HUES48 (cell line): Measurements from ENCODE around the gene NID2.
A peak's percentile ranks its signal among the peaks of the same experiment; 100 is the strongest.

ENCODE experiments used
- H3K27ac ChIP-seq: one replicate; pipeline ENCODE4 v1.7.0; 2013; ENCODE audit warnings: low read depth, low read length, inconsistent platforms
- H3K27me3 ChIP-seq: 2 replicates; pipeline ENCODE4 v1.6.1; 2013; ENCODE audit warnings: mild to moderate bottlenecking, low read length; ENCODE audit not compliant: control insufficient read depth, insufficient read depth
- H3K36me3 ChIP-seq: 2 replicates; pipeline ENCODE4 v1.6.1; 2013; ENCODE audit warnings: low read length; ENCODE audit not compliant: control insufficient read depth, insufficient read depth
- H3K4me1 ChIP-seq: 2 replicates; pipeline ENCODE4 v1.6.1; 2013; ENCODE audit warnings: mild to moderate bottlenecking, low read length; ENCODE audit not compliant: control insufficient read depth, insufficient read depth
- H3K4me3 ChIP-seq: 2 replicates; pipeline ENCODE4 v1.5.1; 2013; ENCODE audit warnings: mild to moderate bottlenecking, low read depth, low read length
- H3K9ac ChIP-seq: 2 replicates; pipeline ENCODE4 v1.6.1; 2013; ENCODE audit warnings: mild to moderate bottlenecking, low read depth, low read length, moderate library complexity
- H3K9me3 ChIP-seq: 2 replicates; pipeline ENCODE4 v1.6.1; 2013; ENCODE audit warnings: low read length; ENCODE audit not compliant: control insufficient read depth, insufficient read depth

The NID2 gene

GRCh38 chr14:52025310-52025709 lies 43.5 kb downstream of the NID2 start:
- no peaks in the 10 kb centered on the region for H3K9me3 ChIP-seq
- H3K27me3 ChIP-seq = no peaks in the 10 kb centered on the region
- peaks cover 17% of the 10 kb centered on the region for H3K4me1 ChIP-seq
- H3K27ac ChIP-seq = no peak overlapping the region
- H3K4me3 ChIP-seq = no peak overlapping the region
- H3K9ac ChIP-seq = no peak overlapping the region
- H3K36me3 ChIP-seq = no peaks in the 10 kb centered on the region

- Histone ChIP-seq H3K27me3 (no peaks in the 10 kb centered on the region), H3K9me3 (no peaks in the 10 kb centered on the region), H3K9ac (no peak overlapping the region), H3K36me3 (no peaks in the 10 kb centered on the region), H3K4me1 (peaks cover 22% of the 10 kb centered on the region), H3K4me3 (no peak overlapping the region), H3K27ac (no peak overlapping the region)
These were observed 45.3 kb downstream of the NID2 start for GRCh38 chr14:52023518-52023917.

GRCh38 chr14:52021957-52022600 lies 46.8 kb downstream of the NID2 start:
- no peaks in the 10 kb centered on the region for H3K9me3 ChIP-seq
- H3K36me3 ChIP-seq = no peaks in the 10 kb centered on the region
- no peaks in the 10 kb centered on the region for H3K27me3 ChIP-seq
- H3K27ac ChIP-seq = no peak overlapping the region
- H3K4me1 ChIP-seq = peaks cover 22% of the 10 kb centered on the region
- H3K4me3 ChIP-seq = no peak overlapping the region
- H3K9ac ChIP-seq = no peak overlapping the region

GRCh38 chr14:52020866-52021717 lies 47.8 kb downstream of the NID2 start:
- no peak overlapping the region for H3K9ac ChIP-seq
- H3K27ac ChIP-seq = peak overlapping the region; percentile 7
- H3K4me3 ChIP-seq = no peak overlapping the region
- no peaks in the 10 kb centered on the region for H3K36me3 ChIP-seq
- H3K27me3 ChIP-seq = no peaks in the 10 kb centered on the region
- peaks cover 22% of the 10 kb centered on the region for H3K4me1 ChIP-seq
- H3K9me3 ChIP-seq = no peaks in the 10 kb centered on the region

GRCh38 chr14:52020161-52020714 lies 48.6 kb downstream of the NID2 start:
- peaks cover 22% of the 10 kb centered on the region for H3K4me1 ChIP-seq
- no peak overlapping the region for H3K9ac ChIP-seq
- no peak overlapping the region for H3K4me3 ChIP-seq
- H3K9me3 ChIP-seq = no peaks in the 10 kb centered on the region
- H3K27ac ChIP-seq = no peak overlapping the region
- H3K36me3 ChIP-seq = no peaks in the 10 kb centered on the region
- no peaks in the 10 kb centered on the region for H3K27me3 ChIP-seq

GRCh38 chr14:52018970-52019369 lies 49.9 kb downstream of the NID2 start:
- no peak overlapping the region for H3K9ac ChIP-seq
- H3K36me3 ChIP-seq = no peaks in the 10 kb centered on the region
- no peak overlapping the region for H3K27ac ChIP-seq
- peaks cover 23% of the 10 kb centered on the region for H3K4me1 ChIP-seq
- H3K27me3 ChIP-seq = no peaks in the 10 kb centered on the region
- H3K4me3 ChIP-seq = no peak overlapping the region
- H3K9me3 ChIP-seq = no peaks in the 10 kb centered on the region

GRCh38 chr14:52018252-52018651 lies 50.6 kb downstream of the NID2 start:
- no peaks in the 10 kb centered on the region for H3K27me3 ChIP-seq
- H3K9me3 ChIP-seq = no peaks in the 10 kb centered on the region
- no peaks in the 10 kb centered on the region for H3K36me3 ChIP-seq
- no peak overlapping the region for H3K9ac ChIP-seq
- no peak overlapping the region for H3K27ac ChIP-seq
- no peak overlapping the region for H3K4me3 ChIP-seq
- H3K4me1 ChIP-seq = peaks cover 30% of the 10 kb centered on the region

GRCh38 chr14:52015411-52016030 lies 53.3 kb downstream of the NID2 start:
- peaks cover 21% of the 10 kb centered on the region for H3K4me1 ChIP-seq
- no peak overlapping the region for H3K27ac ChIP-seq
- no peaks in the 10 kb centered on the region for H3K9me3 ChIP-seq
- peaks cover 16% of the 10 kb centered on the region for H3K36me3 ChIP-seq
- no peaks in the 10 kb centered on the region for H3K27me3 ChIP-seq
- no peak overlapping the region for H3K4me3 ChIP-seq
- no peak overlapping the region for H3K9ac ChIP-seq

- Histone ChIP-seq H3K4me1 (peaks cover 15% of the 10 kb centered on the region), H3K27me3 (no peaks in the 10 kb centered on the region), H3K27ac (no peak overlapping the region), H3K9ac (no peak overlapping the region), H3K36me3 (peaks cover 24% of the 10 kb centered on the region), H3K9me3 (no peaks in the 10 kb centered on the region), H3K4me3 (no peak overlapping the region)
These were observed 54.1 kb downstream of the NID2 start for GRCh38 chr14:52014601-52015267.

GRCh38 chr14:52013984-52014600 lies 54.8 kb downstream of the NID2 start:
- Histone ChIP-seq H3K36me3 (peaks cover 30% of the 10 kb centered on the region), H3K4me1 (peaks cover 15% of the 10 kb centered on the region), H3K27me3 (no peaks in the 10 kb centered on the region), H3K27ac (peak overlapping the region; percentile 48), H3K9ac (no peak overlapping the region), H3K4me3 (no peak overlapping the region), H3K9me3 (no peaks in the 10 kb centered on the region)
